Endothelial cell of umbilical vein (primary cell): Measurements from ENCODE around the gene HPCAL4. TPM values are rescaled to one million over a fixed set of nuclear protein-coding genes. Genes with fewer than 3 reads are reported as not detected.

ENCODE experiments used
- BruUV-seq: library from RNA; stranded (reverse); fragments of 400-500 nt; replicated peaks from 2 replicates; lab custom pipeline; 2021; lab: Mats Ljungman, UMichigan
- CTCF ChIA-PET: fragments of 300-600, 350-600 bp; sonication (Branson Sonifier 250); formaldehyde crosslinking; loops from one replicate; lab custom pipeline; 2021; ENCODE audit warnings: antibody characterized with exemption, inconsistent platforms; lab: Charles Lee
- POLR2A ChIA-PET: fragments of 300-600, 350-600 bp; sonication (Branson Sonifier 250); formaldehyde crosslinking; loops from one replicate; lab custom pipeline; 2021; ENCODE audit warnings: antibody characterized with exemption, inconsistent platforms; lab: Charles Lee
- DNase-seq: peaks from one replicate; pipeline ENCODE4 v3.0.0-alpha.2; 2011; ENCODE audit warnings: low read depth, low spot score
- FAIRE-seq: peaks from 2 replicates; lab custom pipeline; 2011; peaks lifted over from hg19 to GRCh38; lab: Jason Lieb, UNC
- H2AFZ ChIP-seq: 2 replicates; pipeline ENCODE4 v1.6.0; 2012; ENCODE audit warnings: low read depth, low read length, control low read depth, inconsistent platforms
- H3K27ac ChIP-seq: 2 replicates; pipeline ENCODE4 v1.5.1; 2011; ENCODE audit warnings: low read depth, mild to moderate bottlenecking, control low read depth, low read length, moderate library complexity; ENCODE audit not compliant: insufficient read depth
- H3K27me3 ChIP-seq, 2 experiments: 2 replicates each; pipeline versions ENCODE4 v1.6.0 to v1.6.1; 2011; ENCODE audit warnings: low read length in 2 of 2, mixed read lengths in 1 of 2; ENCODE audit not compliant: control insufficient read depth in 2 of 2, insufficient read depth in 2 of 2
- H3K36me3 ChIP-seq, 2 experiments: 2 replicates in 1 of 2; 3 replicates in 1 of 2; pipeline ENCODE4 v1.5.1; 2011; ENCODE audit warnings: low read length in 2 of 2, mild to moderate bottlenecking in 1 of 2, moderate library complexity in 1 of 2; ENCODE audit not compliant: control insufficient read depth in 2 of 2, insufficient read depth in 2 of 2; ENCODE audit errors: extremely low read depth in 1 of 2
- H3K4me1 ChIP-seq: 3 replicates; pipeline ENCODE4 v1.5.1; 2011; ENCODE audit warnings: mild to moderate bottlenecking, low read length; ENCODE audit not compliant: control insufficient read depth, insufficient read depth; ENCODE audit errors: extremely low read depth
- H3K4me2 ChIP-seq: 2 replicates; pipeline ENCODE4 v1.6.1; 2011; ENCODE audit warnings: low read length, control low read depth, mixed read lengths; ENCODE audit not compliant: insufficient read depth
- H3K4me3 ChIP-seq, 3 experiments: fragments of 200-600 bp in 1 of 3; sonication (generic), shearing (Covaris generic) in 1 of 3; replicated peaks in 1 of 3; 2 replicates each; pipeline ENCODE4 v1.5.1; 2011 to 2016; ENCODE audit warnings: control low read depth in 3 of 3, low read length in 3 of 3, mild to moderate bottlenecking in 2 of 3, inconsistent platforms in 1 of 3, low read depth in 1 of 3, moderate library complexity in 1 of 3; ENCODE audit not compliant: insufficient read depth in 1 of 3
- H3K79me2 ChIP-seq: 2 replicates; pipeline ENCODE4 v1.6.0; 2012; ENCODE audit warnings: low read length, inconsistent platforms; ENCODE audit not compliant: control insufficient read depth, insufficient read depth
- H3K9ac ChIP-seq: replicated peaks from 2 replicates; pipeline ENCODE3; 2011; ENCODE audit warnings: low read length, control low read depth; ENCODE audit not compliant: insufficient read depth; ENCODE audit errors: extremely low read depth
- H3K9me1 ChIP-seq: replicated peaks from 3 replicates; pipeline ENCODE4 v1.6.0; 2011; ENCODE audit warnings: mild to moderate bottlenecking, low read length; ENCODE audit not compliant: control insufficient read depth, insufficient read depth; ENCODE audit errors: extremely low read depth
- H3K9me3 ChIP-seq: replicated peaks from 2 replicates; pipeline ENCODE4 v1.5.1; 2012; ENCODE audit warnings: low read length, inconsistent platforms; ENCODE audit not compliant: control insufficient read depth, insufficient read depth
- H4K20me1 ChIP-seq: replicated peaks from 2 replicates; pipeline ENCODE3; 2011; ENCODE audit warnings: mild to moderate bottlenecking, low read length; ENCODE audit not compliant: control insufficient read depth, insufficient read depth; ENCODE audit errors: extremely low read depth
- EZH2 ChIP-seq: IDR thresholded peaks from 2 replicates; pipeline ENCODE4 v1.6.1; 2012; ENCODE audit warnings: borderline replicate concordance, low read depth, mild to moderate bottlenecking, moderate library complexity, low read length, inconsistent platforms; ENCODE audit not compliant: severe bottlenecking
- FOS ChIP-seq: IDR thresholded peaks from 2 replicates; pipeline ENCODE4 v1.6.1; 2011; ENCODE audit warnings: mild to moderate bottlenecking, low read length, moderate library complexity, borderline replicate concordance; ENCODE audit not compliant: insufficient read depth
- GATA2 ChIP-seq: IDR thresholded peaks from 2 replicates; pipeline ENCODE4 v1.7.0; 2011; ENCODE audit warnings: low read depth, mild to moderate bottlenecking, moderate library complexity, mixed read lengths, low read length; ENCODE audit not compliant: insufficient read length, insufficient read depth
- JUN ChIP-seq: IDR thresholded peaks from 2 replicates; pipeline ENCODE4 v1.6.1; 2011; ENCODE audit warnings: borderline replicate concordance, low read depth; ENCODE audit not compliant: insufficient read length, insufficient read depth
- MYC ChIP-seq: IDR thresholded peaks from one replicate; pipeline ENCODE4 v1.6.1; 2011; ENCODE audit warnings: mild to moderate bottlenecking, low read depth, low read length
- POLR2A ChIP-seq: IDR thresholded peaks from 2 replicates; pipeline ENCODE4 v1.6.1; 2012; ENCODE audit warnings: low read depth, mild to moderate bottlenecking, control low read depth, low read length
- POLR2AphosphoS5 ChIP-seq: IDR thresholded peaks from 2 replicates; pipeline ENCODE4 v1.6.1; 2012; ENCODE audit warnings: low read depth, mild to moderate bottlenecking, control low read depth, low read length, moderate library complexity; ENCODE audit not compliant: insufficient read depth
- dilution Hi-C: fragments of 300-500 bp; cut with MboI; formaldehyde crosslinking; loops from one replicate; pipeline ENCODE4 v1.15.0; 2019; ENCODE audit warnings: low sequenced_read_pairs; ENCODE audit not compliant: extremely low pct_ligation_motif_present
- intact Hi-C: fragments of 100-400 bp; cut with micrococcal nuclease; formaldehyde crosslinking; loops from one replicate; pipeline ENCODE4 v1.10.0; 2022
- polyA plus RNA-seq, 4 experiments: library from polyadenylated mRNA; depleted of rRNA in 3 of 4; stranded (reverse) in 3 of 4; unstranded in 1 of 4; fragments of >200 nt; gene quantifications; 2 replicates each; pipeline versions ENCODE4 v1.2.1 to v1.2.3, GENCODE V29; 2011 to 2012; ENCODE audit warnings: missing spikeins in 1 of 4
- total RNA-seq: library from RNA; stranded (reverse); gene quantifications from 2 replicates; pipeline ENCODE4 v1.2.3, GENCODE V29; 2021
- TF ChIP-seq, protein P1 (sequence below), 2 donors: IDR thresholded peaks; 1 replicate in 1 of 2; 2 replicates in 1 of 2; pipeline ENCODE4 v1.5.1; 2011; ENCODE audit warnings: low read length in 2 of 2, mild to moderate bottlenecking in 2 of 2, moderate library complexity in 2 of 2, control low read depth in 1 of 2, inconsistent platforms in 1 of 2, low read depth in 1 of 2; ENCODE audit not compliant: insufficient read depth in 1 of 2; ENCODE audit errors: extremely low read depth in 1 of 2
- TF ChIP-seq, protein P2 (sequence below): IDR thresholded peaks from 2 replicates; pipeline ENCODE4 v1.6.1; 2011; ENCODE audit not compliant: insufficient read depth, insufficient read length

HPCAL4 gene
- total and polyA plus RNA-seq, 2 donors (not counting 3 experiments of a cell fraction or from before 2014, with no cell fraction given) = not detected

DNA sequence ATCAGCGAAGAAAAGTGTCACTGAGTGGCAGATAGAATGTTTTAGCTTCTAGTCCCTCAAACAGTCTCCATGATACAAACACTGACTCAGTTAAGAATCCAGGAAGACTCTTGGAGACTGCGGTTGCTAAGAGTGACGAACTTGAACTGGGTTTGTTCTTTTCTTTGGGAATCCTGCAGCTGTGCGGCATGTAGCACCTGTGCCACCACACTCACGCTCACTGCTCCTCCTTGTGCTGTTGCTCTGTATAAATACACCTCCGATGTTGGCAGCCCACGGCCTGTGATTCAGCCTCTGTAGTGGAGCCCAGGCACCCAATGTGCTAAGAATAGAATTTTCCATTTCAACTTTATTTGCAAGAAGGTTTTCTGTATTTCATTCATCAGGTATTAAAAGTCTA is 41.9 kb upstream of the HPCAL4 start:
- dilution Hi-C loops = no loop called here
- no TSS peak for BruUV-seq
- Histone ChIP-seq H3K9ac (no peak overlapping the region), H3K4me1 (no peaks in the 10 kb centered on the region), H3K79me2 (no peaks in the 10 kb centered on the region), H3K9me1 (no peaks in the 10 kb centered on the region), H3K27ac (no peak overlapping the region), H4K20me1 (no peaks in the 10 kb centered on the region), H3K9me3 (no peaks in the 10 kb centered on the region), H2AFZ (no peak overlapping the region), H3K27me3 (peaks cover 38 to 48% of the 10 kb centered on the region in 2 experiments), H3K4me3 (no peak overlapping the region), H3K4me2 (no peak overlapping the region), H3K36me3 (no peaks in the 10 kb centered on the region)
- POLR2A ChIA-PET = no interaction called here
- CTCF ChIA-PET = interaction anchor here (1.6 kb wide), 1 partner anchor 127 kb away, joined by 4 read pairs; no protein-coding TSS in a partner anchor
- FAIRE-seq (no peak), DNase-seq (no peak)
- TF ChIP-seq, protein P1, sequence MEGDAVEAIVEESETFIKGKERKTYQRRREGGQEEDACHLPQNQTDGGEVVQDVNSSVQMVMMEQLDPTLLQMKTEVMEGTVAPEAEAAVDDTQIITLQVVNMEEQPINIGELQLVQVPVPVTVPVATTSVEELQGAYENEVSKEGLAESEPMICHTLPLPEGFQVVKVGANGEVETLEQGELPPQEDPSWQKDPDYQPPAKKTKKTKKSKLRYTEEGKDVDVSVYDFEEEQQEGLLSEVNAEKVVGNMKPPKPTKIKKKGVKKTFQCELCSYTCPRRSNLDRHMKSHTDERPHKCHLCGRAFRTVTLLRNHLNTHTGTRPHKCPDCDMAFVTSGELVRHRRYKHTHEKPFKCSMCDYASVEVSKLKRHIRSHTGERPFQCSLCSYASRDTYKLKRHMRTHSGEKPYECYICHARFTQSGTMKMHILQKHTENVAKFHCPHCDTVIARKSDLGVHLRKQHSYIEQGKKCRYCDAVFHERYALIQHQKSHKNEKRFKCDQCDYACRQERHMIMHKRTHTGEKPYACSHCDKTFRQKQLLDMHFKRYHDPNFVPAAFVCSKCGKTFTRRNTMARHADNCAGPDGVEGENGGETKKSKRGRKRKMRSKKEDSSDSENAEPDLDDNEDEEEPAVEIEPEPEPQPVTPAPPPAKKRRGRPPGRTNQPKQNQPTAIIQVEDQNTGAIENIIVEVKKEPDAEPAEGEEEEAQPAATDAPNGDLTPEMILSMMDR (IDR thresholded peaks at IDR 0.05; ENCODE audit: extremely low read depth in 1 of 2, insufficient read depth in 1 of 2, low read depth in 1 of 2, low read length in 2 of 2) = no peak
- TF ChIP-seq, protein P2, sequence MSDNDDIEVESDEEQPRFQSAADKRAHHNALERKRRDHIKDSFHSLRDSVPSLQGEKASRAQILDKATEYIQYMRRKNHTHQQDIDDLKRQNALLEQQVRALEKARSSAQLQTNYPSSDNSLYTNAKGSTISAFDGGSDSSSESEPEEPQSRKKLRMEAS = no peak
- TF ChIP-seq MYC = no peak
- no peak for TF ChIP-seq POLR2A
- TF ChIP-seq GATA2 = no peak
- no peak for TF ChIP-seq POLR2AphosphoS5
- TF ChIP-seq FOS = no peak
- no peak for TF ChIP-seq JUN
- no peak for TF ChIP-seq EZH2
- intact Hi-C loops = no loop called here
